ENCODE data around the gene PACSIN3. TPM values are rescaled to one million over a fixed set of nuclear protein-coding genes. Genes with fewer than 3 reads are reported as not detected.
"Not testable (repeated sequence)": the region's sequence is repeated elsewhere in the genome, so short reads cannot be mapped to it uniquely, and the experiment has no call there.

The PACSIN3 gene
- total RNA-seq, 1 donor from 2014 or later = 1.5 TPM

- ChIA-PET CTCF (no interaction called here), POLR2A (interaction anchor here (1.0 kb wide), 1 partner anchor 16 kb away, joined by 3 read pairs; no protein-coding TSS in a partner anchor)
- no peaks in the 10 kb centered on the region for H3K36me3 Mint-ChIP-seq (ENCODE audit: low read depth)
- no peaks in the 10 kb centered on the region for H3K27me3 Mint-ChIP-seq
- H3K27ac Mint-ChIP-seq = no peak overlapping the region
- H3K4me3 Mint-ChIP-seq = no peak overlapping the region
- intact Hi-C loops (cut with micrococcal nuclease) = no loop called here
- ATAC-seq (ENCODE audit: low read depth) (no peak), DNase-seq (no peak)
- H3K4me1 Mint-ChIP-seq = no peaks in the 10 kb centered on the region
- TF ChIP-seq CTCF (IDR thresholded peaks at IDR 0.05) = no peak
- no peaks in the 10 kb centered on the region for H3K9me3 Mint-ChIP-seq
Measured at GRCh38 chr11:47201015-47201414, 14.8 kb upstream of the PACSIN3 start.

- ATAC-seq (ENCODE audit: low read depth); POLR2A ChIA-PET; H3K27me3 Mint-ChIP-seq; DNase-seq; H3K4me1 Mint-ChIP-seq; CTCF ChIA-PET; intact Hi-C loops (cut with micrococcal nuclease); H3K4me3 Mint-ChIP-seq; H3K9me3 Mint-ChIP-seq; H3K36me3 Mint-ChIP-seq (ENCODE audit: low read depth); H3K27ac Mint-ChIP-seq: not testable (repeated sequence)
Measured at GRCh38 chr11:47198161-47198560, 11.9 kb upstream of the PACSIN3 start.

GRCh38 chr11:47192111-47192510 is 5.9 kb upstream of the PACSIN3 start:
- peaks cover 8% of the 10 kb centered on the region for H3K27me3 Mint-ChIP-seq
- ChIA-PET POLR2A (interaction anchor here (0.7 kb wide), 1 partner anchor 403 kb away, joined by 6 read pairs; no protein-coding TSS in a partner anchor), CTCF (no interaction called here)
- H3K9me3 Mint-ChIP-seq = no peaks in the 10 kb centered on the region
- H3K4me3 Mint-ChIP-seq = no peak overlapping the region
- DNase-seq (no peak), ATAC-seq (ENCODE audit: low read depth) (no peak)
- H3K27ac Mint-ChIP-seq = no peak overlapping the region
- no peaks in the 10 kb centered on the region for H3K36me3 Mint-ChIP-seq (ENCODE audit: low read depth)
- no peak for TF ChIP-seq CTCF (IDR thresholded peaks at IDR 0.05)
- intact Hi-C loops (cut with micrococcal nuclease) = no loop called here
- peaks cover 2% of the 10 kb centered on the region for H3K4me1 Mint-ChIP-seq

- H3K4me3 Mint-ChIP-seq; H3K27ac Mint-ChIP-seq; DNase-seq; H3K4me1 Mint-ChIP-seq; H3K36me3 Mint-ChIP-seq (ENCODE audit: low read depth); H3K27me3 Mint-ChIP-seq; POLR2A ChIA-PET; ATAC-seq (ENCODE audit: low read depth); H3K9me3 Mint-ChIP-seq; CTCF ChIA-PET; intact Hi-C loops (cut with micrococcal nuclease): not testable (repeated sequence)
Measured at GRCh38 chr11:47191137-47191536, 4.9 kb upstream of the PACSIN3 start.

GRCh38 chr11:47189100-47189834 is 3.0 kb upstream of the PACSIN3 start:
- no peaks in the 10 kb centered on the region for H3K9me3 Mint-ChIP-seq
- no peak for TF ChIP-seq CTCF (IDR thresholded peaks at IDR 0.05)
- peaks cover 11% of the 10 kb centered on the region for H3K27me3 Mint-ChIP-seq
- ATAC-seq (ENCODE audit: low read depth) = no peak
- intact Hi-C loops (cut with micrococcal nuclease) = no loop called here
- no peak overlapping the region for H3K27ac Mint-ChIP-seq
- CTCF ChIA-PET = interaction anchor here (1.7 kb wide), 1 partner anchor 70 kb away, joined by 5 read pairs; no protein-coding TSS in a partner anchor
- POLR2A ChIA-PET = no interaction called here
- peaks cover 9% of the 10 kb centered on the region for H3K4me1 Mint-ChIP-seq
- no peak for DNase-seq
- no peak overlapping the region for H3K4me3 Mint-ChIP-seq
- H3K36me3 Mint-ChIP-seq (ENCODE audit: low read depth) = no peaks in the 10 kb centered on the region

- no peak overlapping the region for H3K4me3 Mint-ChIP-seq
- no peak for TF ChIP-seq CTCF (IDR thresholded peaks at IDR 0.05)
- POLR2A ChIA-PET = interaction anchor here (0.7 to 2.2 kb wide), 3 partner anchors 25 to 60 kb away, joined by 3 to 27 read pairs (median 4); partner anchors contain the start of genes ACP2 and DDB2
Measured at GRCh38 chr11:47188259-47188658, 2.0 kb upstream of the PACSIN3 start.

More at GRCh38 chr11:47188259-47188658, 2.0 kb upstream of the PACSIN3 start:
- Mint-ChIP-seq H3K36me3 (ENCODE audit: low read depth) (no peaks in the 10 kb centered on the region), H3K27ac (no peak overlapping the region), H3K9me3 (no peaks in the 10 kb centered on the region), H3K27me3 (peaks cover 15% of the 10 kb centered on the region), H3K4me1 (peaks cover 9% of the 10 kb centered on the region)
- CTCF ChIA-PET = interaction anchor here (1.7 kb wide), 1 partner anchor 71 kb away, joined by 5 read pairs; no protein-coding TSS in a partner anchor
- no peak for ATAC-seq (ENCODE audit: low read depth)
- intact Hi-C loops (cut with micrococcal nuclease) = no loop called here
- DNase-seq = no peak
